COLO668 (cell line): Measurements from ENCODE around the gene LCNL1.
A peak's percentile ranks its signal among the peaks of the same experiment; 100 is the strongest.

Experiments used
- DNase-seq: peaks from one replicate; lab custom pipeline; 2025; ENCODE audit not compliant: unreplicated experiment; lab: John Stamatoyannopoulos, UW

LCNL1 gene

GRCh38 chr9:136946228-136947027 is 36.4 kb upstream of the LCNL1 start:
- DNase-seq = no peak

- no peak for DNase-seq
Measured at GRCh38 chr9:136947028-136947891, 35.5 kb upstream of the LCNL1 start.

GRCh38 chr9:136947955-136948510 is 34.8 kb upstream of the LCNL1 start:
- peak; percentile 66 for DNase-seq

GRCh38 chr9:136949239-136949816 is 33.5 kb upstream of the LCNL1 start:
- peak; percentile 71 for DNase-seq

- peak; percentile 98 for DNase-seq
Measured at GRCh38 chr9:136949817-136950655, 32.8 kb upstream of the LCNL1 start.

- DNase-seq = peak; percentile 47
Measured at GRCh38 chr9:136950656-136951276, 32.0 kb upstream of the LCNL1 start.

GRCh38 chr9:136951541-136952320 is 31.1 kb upstream of the LCNL1 start, which contains the start of gene LCN12:
LCN12 (plus strand) TSS chr9:136952273; CDS start chr9:136952328, 55 bp downstream.
- no peak for DNase-seq

- no peak for DNase-seq
Measured at GRCh38 chr9:136952321-136952850, 30.4 kb upstream of the LCNL1 start.

- DNase-seq = no peak
Measured at GRCh38 chr9:136952876-136953770, 29.7 kb upstream of the LCNL1 start.

GRCh38 chr9:136953771-136954269 is 29.0 kb upstream of the LCNL1 start:
- DNase-seq = no peak

- no peak for DNase-seq
Measured at GRCh38 chr9:136954270-136955083, 28.3 kb upstream of the LCNL1 start.

- no peak for DNase-seq
Measured at GRCh38 chr9:136955202-136955942, 27.4 kb upstream of the LCNL1 start.

GRCh38 chr9:136955943-136956335 is 26.9 kb upstream of the LCNL1 start:
- DNase-seq = no peak

GRCh38 chr9:136956604-136957003 is 26.2 kb upstream of the LCNL1 start:
- DNase-seq = no peak

- no peak for DNase-seq
Measured at GRCh38 chr9:136957461-136957860, 25.3 kb upstream of the LCNL1 start.

GRCh38 chr9:136957901-136958300 is 24.9 kb upstream of the LCNL1 start:
- no peak for DNase-seq
